BJ (cell line): ENCODE results near the gene SKIL. TPM values are rescaled to one million over a fixed set of nuclear protein-coding genes. Genes with fewer than 3 reads are reported as not detected.
"Not testable (repeated sequence)": the region's sequence is repeated elsewhere in the genome, so short reads cannot be mapped to it uniquely, and the experiment has no call there.

Experiments used
- CTCF ChIA-PET: fragments of 350-600 bp; formaldehyde crosslinking; extraction: SDS; loops from one replicate; lab custom pipeline; 2021; ENCODE audit warnings: antibody characterized with exemption, inconsistent platforms; lab: Yijun Ruan, JAX
- POLR2A ChIA-PET: fragments of 300-600 bp; sonication (Branson Sonifier 250); formaldehyde crosslinking; extraction: SDS; loops from one replicate; lab custom pipeline; 2021; ENCODE audit warnings: antibody characterized with exemption; lab: Charles Lee
- DNase-seq: peaks from one replicate; pipeline ENCODE4 v3.0.0-alpha.2; 2011; ENCODE audit warnings: low read depth
- H3K27me3 ChIP-seq: 2 replicates; pipeline ENCODE4 v1.6.0; 2011; ENCODE audit warnings: low read length; ENCODE audit not compliant: control insufficient read depth, insufficient read depth
- H3K36me3 ChIP-seq: 2 replicates; pipeline ENCODE4 v1.5.1; 2011; ENCODE audit warnings: low read length; ENCODE audit not compliant: control insufficient read depth, insufficient read depth
- H3K4me3 ChIP-seq: 2 replicates; pipeline ENCODE4 v1.5.1; 2011; ENCODE audit warnings: low read depth, mild to moderate bottlenecking, control low read depth, low read length
- CTCF ChIP-seq: IDR thresholded peaks from 2 replicates; pipeline ENCODE4 v1.5.1; 2011; ENCODE audit warnings: low read depth, mild to moderate bottlenecking, control low read depth, inconsistent platforms, low read length, moderate library complexity; ENCODE audit not compliant: insufficient read depth
- polyA plus RNA-seq: library from polyadenylated mRNA; depleted of rRNA; stranded (reverse); fragments of >200 nt; gene quantifications from 2 replicates; pipeline ENCODE4 v1.2.3, GENCODE V29; 2011

Gene SKIL
- polyA plus RNA-seq, 1 experiment = 9.7 TPM

GRCh38 chr3:170338690-170339340, 18.7 kb upstream of the SKIL start:
- H3K27me3 ChIP-seq = no peaks in the 10 kb centered on the region
- TF ChIP-seq CTCF = no peak
- no peak overlapping the region for H3K4me3 ChIP-seq
- no peaks in the 10 kb centered on the region for H3K36me3 ChIP-seq
- CTCF ChIA-PET = no interaction called here
- no peak for DNase-seq
- POLR2A ChIA-PET = no interaction called here

GRCh38 chr3:170342273-170342672, 15.2 kb upstream of the SKIL start:
- POLR2A ChIA-PET, H3K27me3 ChIP-seq, H3K36me3 ChIP-seq, DNase-seq, H3K4me3 ChIP-seq: not testable (repeated sequence)
- CTCF ChIA-PET = interaction anchor here (1.3 kb wide), 1 partner anchor 470 kb away, joined by 3 read pairs; no protein-coding TSS in a partner anchor

- CTCF ChIA-PET = interaction anchor here (0.6 kb wide), 1 partner anchor 14 kb away, joined by 3 read pairs; the partner anchor contains the start of gene SKIL
- POLR2A ChIA-PET, DNase-seq, H3K4me3 ChIP-seq, H3K27me3 ChIP-seq, H3K36me3 ChIP-seq: not testable (repeated sequence)
These were observed 13.7 kb upstream of the SKIL start for GRCh38 chr3:170343859-170344258.

- POLR2A ChIA-PET = no interaction called here
These were observed 12.5 kb upstream of the SKIL start for GRCh38 chr3:170344971-170345370.

GRCh38 chr3:170346481-170347392, 10.8 kb upstream of the SKIL start:
- Histone ChIP-seq H3K36me3 (no peaks in the 10 kb centered on the region), H3K27me3 (no peaks in the 10 kb centered on the region), H3K4me3 (no peak overlapping the region)
- DNase-seq = no peak
- TF ChIP-seq CTCF = no peak
- ChIA-PET POLR2A (no interaction called here), CTCF (no interaction called here)

More at GRCh38 chr3:170344971-170345370, 12.5 kb upstream of the SKIL start:
- no peaks in the 10 kb centered on the region for H3K27me3 ChIP-seq
- CTCF ChIA-PET = no interaction called here
- H3K36me3 ChIP-seq = no peaks in the 10 kb centered on the region
- DNase-seq = no peak
- no peak for TF ChIP-seq CTCF
- no peak overlapping the region for H3K4me3 ChIP-seq
